UCSD-AML1 (cell line): ENCODE data around the gene STK33.

Source experiments
- DNase-seq: peaks from one replicate; lab custom pipeline; 2025; ENCODE audit not compliant: unreplicated experiment; lab: John Stamatoyannopoulos, UW

Gene STK33

DNA sequence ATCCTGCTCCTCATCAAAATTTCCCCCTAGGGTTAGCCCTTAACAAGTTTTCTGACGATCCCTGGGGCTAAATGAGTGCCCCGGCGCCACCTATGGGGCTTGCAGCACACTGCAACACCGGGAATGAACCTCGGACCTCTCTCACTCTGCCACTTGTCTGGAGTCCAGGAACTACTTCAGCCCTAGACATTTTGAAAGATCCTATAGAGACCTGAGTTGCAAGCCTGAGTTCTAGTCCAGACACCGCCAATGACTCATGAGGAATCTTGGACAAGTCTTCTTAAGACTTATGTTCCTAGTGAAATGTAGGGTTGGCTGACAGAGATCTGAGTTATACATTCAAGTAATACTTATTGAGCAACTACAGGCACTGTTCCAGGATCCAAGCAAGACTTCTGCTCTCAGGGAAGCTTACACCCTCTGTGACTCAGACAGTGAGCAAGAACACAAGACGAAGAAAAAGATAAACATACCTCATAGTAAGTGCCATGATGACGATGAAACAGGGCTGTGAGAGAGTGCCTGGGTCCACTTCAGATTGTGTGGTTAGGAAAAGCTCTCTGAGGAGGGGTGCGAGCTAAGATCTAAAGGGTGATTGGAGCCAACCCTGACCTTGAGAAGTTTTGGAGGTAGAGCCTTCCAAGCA, 10.2 kb upstream of the STK33 start:
- DNase-seq: peak; percentile 56

DNA sequence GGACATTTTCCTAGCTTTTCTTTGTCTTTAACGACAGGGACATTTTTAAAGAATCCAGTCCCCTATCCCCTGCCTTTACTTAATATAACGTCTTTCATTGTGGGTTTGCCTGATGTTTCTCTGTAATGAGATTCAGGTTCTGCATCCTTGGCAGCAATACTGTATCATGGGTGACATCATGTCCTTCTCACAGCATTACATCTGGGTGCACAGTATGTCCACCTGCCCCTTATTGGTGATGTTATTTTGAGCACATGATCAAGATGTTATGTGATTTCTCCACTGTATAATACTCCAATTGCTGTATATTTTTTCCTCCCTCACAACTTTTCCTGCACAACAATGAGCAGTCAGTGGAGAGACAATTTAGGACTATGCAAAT, 9.7 kb upstream of the STK33 start:
- DNase-seq: no peak

DNA sequence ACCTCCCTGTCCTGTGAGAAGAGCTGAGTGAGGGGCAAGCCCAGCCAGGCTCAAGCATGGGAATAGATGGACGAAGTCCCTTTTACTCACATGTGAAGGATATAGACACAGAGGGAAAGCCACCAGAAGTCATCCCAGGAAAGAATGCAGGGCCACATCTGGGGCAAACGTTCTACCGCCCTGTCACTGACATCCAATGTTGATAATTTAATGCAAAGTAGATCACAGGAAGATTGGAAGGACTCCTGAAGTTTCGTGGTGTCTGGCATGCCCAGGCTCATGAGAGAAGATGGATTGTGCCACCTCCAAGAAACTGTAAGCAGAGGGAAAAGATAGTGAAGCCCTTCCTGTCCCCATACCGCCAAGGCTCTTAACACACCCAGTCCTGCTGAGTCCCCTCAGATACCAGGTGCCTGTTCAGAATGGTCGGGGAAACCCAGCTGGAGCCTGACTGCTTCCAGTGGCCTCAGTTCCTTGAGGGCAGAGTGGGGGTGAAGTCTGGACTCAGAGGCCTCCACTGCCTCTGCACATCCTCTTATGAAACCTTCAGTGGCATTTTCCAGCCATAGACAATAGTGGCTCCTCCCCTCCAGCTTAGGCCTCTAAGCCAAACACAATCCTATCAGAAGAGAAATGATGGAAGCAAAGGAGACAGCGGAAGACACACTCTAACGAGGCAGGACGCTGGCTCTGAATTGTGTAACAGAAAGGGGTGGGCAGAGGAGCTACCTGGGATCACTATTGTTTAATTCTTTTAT, 7.5 kb upstream of the STK33 start:
- no peak for DNase-seq

DNA sequence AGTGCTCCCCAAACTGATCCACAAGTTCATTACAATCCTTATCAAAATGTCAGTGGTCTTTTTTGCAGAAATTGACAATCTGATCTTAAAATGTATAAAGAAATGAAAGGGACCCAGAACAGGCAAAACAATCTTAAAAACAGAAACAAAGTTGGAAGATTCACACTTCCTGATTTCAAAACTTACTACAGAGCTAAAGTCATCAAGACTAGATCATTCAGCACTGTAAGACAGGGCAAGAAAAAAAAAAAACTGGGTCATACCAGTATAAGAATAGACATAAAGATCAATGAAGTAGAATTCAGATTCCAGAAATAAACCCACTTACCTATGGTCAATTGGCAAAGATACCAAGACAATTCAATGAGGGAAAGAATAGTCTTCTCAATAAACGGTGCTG, 4.5 kb upstream of the STK33 start:
- no peak for DNase-seq

DNA sequence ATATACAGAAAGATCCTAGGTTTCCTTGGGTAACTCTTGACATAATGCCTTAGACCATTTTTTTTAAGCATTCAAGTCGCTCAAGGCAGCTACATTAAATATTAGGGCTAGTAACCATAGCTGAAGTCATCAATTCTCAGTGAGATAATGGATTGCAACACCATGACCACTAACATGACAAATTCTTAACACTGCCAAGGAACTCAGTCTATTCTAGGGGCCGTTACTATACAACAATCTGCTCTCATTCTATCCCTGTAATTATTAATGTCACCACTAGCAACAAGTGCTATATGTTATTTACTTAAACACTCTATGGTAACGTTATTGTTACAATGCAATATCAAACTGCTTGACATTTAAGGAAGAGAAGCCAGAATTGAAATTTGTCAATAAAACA, 3.2 kb upstream of the STK33 start:
- DNase-seq: no peak

DNA sequence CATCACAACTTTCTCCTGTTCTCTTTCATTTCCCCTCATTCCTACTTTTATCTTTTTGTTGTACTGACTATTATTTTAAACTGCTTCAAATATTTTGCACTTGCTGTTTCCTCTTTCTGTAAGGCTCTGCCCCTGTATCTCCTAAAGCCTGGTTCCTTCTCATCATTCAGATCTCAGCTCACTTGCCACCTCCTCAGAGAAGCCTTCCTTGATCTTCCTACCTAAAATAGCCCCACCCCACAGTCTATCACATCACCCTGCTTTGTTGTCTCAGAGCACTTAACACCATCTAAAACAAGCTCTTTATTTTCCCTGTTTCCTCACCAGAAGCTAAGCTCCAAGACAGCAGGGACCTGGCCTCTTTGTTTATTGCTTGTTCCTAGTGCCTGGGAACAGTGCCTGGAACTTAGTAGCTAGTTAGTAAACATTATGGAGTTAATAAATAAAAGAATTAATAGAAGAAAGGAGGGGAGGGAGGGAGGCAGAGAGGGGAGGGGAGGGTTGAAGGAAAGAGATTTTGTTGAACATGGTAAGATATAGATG, 2.5 kb upstream of the STK33 start:
- no peak for DNase-seq

DNA sequence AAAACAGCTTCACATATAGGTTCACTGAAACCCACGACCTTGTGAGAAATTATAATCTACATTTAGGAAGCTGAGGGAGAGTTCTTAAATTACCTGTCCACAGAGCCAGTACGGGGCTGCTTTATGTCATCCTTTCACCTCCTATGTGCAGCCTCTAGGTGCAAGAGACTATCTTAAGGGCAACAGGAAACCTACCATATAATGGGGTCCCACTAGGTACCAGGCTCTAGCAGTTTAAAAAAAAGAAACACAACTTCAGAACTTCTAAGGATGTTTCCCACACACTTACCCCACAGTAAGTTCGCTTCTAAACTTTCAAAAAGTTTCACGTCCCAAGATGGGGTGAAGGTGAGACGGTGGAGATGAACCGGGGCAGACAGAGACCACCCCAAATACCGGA, 573 bp downstream of the STK33 start:
- no peak for DNase-seq

DNA sequence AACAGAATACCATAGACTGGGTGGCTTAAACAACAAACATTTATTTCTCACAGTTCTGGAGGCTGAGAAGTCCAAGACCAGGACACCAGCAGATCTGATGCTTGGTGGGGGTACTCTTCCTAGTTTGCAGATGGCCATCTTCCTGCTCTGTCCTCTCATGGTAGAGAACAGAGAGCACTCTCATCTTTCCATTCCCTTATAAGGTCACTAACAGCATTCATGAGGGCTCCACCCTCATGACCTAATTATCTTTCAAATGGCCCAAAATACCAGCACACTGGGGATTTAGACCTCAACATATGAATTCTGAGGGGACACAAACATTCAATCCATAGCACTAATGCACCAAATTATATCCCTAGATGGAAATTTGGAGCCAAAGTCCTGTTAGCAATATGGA, 6.1 kb downstream of the STK33 start:
- no peak for DNase-seq

DNA sequence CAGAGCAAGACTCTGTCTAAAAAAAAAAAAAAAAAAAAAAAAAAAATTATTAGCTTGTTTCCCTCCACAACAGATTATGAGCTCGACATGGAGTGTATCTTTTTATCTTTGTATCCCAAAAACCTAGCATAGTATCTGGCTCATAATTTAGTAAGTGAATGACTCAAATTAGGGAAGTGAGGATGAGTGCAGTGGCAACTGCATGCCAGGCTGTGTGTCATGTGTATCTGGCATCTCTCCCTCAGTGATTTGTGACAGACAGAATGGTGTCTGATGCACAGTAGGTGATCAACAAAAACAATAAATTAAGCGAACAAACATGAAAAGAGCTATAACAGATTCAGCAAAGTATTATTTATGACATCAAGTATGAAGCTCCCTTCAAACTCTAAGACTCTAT, 7.2 kb downstream of the STK33 start:
- DNase-seq: no peak

DNA sequence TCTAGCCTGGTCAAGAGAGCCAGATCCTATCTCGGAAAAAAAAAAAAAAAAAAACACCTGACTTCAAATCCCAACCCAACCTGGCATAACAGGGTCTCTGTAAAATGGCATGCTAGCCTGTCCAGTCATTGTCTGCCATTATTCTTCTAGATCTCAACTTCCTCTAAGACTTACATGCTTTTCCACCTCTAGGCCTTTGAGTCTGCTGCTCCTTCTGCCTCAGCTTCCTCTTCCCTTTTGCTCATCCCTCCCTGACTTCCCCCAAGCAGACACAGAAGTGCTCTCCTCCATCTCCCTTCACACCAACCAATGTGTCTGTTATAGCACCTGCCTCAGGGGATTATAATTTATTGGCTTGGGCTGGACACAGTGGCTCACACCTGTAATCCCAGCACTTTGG, 7.8 kb downstream of the STK33 start:
- DNase-seq: no peak

DNA sequence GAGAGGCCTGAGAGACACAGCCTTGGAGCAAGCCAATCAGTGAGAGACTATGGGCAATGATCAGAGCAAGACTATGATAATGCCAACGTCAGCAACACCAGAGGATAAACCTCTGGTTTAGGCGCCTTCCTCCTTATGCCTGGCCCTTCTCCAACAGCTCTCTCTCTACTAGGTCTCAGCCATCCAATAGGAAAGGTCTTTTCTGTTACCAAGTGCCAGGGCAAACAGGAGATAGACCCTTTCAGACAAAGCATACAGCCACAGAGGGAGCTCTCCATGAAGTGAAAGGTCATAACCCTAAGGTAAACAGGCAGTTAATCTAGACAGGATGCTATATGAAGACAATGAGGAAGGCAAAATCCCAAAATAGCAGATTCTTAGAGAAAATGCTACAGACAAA, 9.5 kb downstream of the STK33 start:
- DNase-seq: no peak

DNA sequence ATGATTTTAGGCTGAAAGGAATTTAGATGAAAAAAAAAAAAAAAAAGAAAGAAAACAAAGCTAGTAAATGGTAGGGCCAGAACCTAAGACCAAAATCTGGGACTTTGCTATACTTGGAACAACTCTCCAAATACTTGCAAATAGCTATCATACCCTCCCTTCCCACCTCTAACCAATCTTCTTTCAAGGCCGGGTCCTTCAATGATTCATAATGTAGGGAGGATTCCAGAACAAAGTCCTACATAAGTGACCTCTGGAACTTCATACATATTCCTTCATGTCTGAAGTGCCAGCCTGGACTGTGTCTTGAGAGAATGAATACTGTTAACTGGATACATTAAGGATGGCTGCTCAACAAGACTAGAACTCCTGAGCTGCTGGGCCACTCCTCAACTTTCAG, 9.9 kb downstream of the STK33 start:
- DNase-seq: no peak

DNA sequence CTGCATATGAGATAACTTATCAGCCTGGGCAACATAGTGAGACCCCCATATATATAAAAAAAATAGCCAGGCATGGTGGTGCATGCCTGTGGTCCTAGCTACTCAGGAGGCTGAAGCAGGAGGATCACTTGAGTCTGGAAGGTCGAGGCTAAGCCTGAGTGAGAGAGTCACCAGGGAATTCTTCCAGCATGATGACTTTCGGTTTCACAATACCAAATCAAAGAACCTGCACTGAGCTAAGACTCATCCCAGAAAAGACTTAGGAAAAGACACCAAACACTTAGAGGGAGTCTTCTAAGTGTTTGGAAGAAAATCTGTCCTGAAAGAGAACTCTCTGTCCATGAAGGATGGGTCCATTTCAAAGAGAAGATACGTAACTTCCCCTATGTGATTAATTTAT, 12.7 kb downstream of the STK33 start:
- DNase-seq: no peak

DNA sequence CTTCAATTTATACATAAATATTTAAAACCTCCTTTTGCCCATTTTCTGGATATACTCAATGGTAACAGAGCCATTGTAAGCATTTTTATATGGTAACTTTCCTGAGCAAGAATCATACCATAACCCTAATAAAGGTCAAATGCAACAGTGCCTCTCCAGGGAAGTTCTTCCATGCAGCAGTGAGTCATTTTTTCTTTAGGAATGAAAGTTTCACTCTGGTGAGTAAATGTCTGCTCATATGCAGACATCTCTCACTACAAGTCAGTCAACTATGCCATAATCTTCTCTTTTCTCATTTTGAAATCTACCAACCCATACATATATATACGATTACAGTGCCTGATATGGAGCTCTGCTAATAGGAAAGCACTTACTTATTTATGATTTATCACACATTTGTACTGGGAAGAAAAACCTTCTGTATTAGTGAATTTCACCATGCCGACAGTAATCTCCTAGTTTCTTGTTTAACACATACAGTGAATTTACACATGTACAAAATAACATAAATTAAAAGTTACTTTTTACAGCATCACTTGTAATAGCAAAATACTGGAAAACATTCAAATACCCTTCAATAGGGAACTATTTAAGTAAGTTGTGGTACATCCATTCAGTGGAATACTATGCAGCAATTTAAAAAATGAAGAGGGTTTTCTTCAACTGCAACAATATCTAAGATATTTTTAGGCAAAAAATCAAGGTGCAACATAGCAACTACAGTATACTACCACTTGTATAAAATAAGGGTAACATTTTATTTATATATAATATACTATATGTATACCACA, 16.0 kb downstream of the STK33 start:
- no peak for DNase-seq

DNA sequence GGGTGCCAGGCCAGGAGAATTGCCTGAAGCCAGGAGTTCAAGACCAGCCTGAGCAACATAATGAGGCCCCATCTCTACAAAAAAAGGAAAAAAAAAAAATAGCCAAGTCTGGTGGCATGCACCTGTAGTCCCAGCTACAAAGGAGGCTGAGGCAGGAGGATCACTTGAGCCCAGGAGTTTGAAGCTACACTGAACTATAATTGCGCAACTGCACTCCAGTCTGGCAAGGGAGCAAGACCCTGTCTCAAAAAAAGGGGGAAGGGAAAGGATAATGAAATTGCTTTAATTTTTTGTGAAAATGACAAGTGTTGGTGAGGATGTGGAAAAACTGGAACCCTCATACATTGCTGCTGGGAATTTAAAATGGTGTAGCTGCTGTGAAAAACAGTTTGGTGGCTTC, 19.2 kb downstream of the STK33 start:
- DNase-seq: no peak

DNA sequence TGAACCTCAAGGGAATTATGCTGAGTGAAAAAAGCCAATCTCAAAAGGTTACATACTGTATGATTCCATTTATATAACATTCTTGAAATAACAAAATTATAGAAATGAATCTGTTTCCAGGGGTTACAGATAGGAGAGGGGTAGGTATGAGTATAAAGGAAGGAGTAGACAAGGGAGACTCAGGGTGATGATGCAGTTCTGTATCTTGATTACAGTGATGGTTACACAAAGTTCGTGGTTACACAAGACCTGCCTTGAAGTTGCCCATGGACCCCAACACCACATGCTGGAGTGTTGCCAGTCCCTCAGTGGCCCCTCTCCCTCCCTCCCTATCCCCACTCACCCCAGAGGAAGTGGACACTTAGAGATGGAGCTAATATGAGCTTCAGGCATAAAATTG, 20.3 kb downstream of the STK33 start:
- DNase-seq: no peak

DNA sequence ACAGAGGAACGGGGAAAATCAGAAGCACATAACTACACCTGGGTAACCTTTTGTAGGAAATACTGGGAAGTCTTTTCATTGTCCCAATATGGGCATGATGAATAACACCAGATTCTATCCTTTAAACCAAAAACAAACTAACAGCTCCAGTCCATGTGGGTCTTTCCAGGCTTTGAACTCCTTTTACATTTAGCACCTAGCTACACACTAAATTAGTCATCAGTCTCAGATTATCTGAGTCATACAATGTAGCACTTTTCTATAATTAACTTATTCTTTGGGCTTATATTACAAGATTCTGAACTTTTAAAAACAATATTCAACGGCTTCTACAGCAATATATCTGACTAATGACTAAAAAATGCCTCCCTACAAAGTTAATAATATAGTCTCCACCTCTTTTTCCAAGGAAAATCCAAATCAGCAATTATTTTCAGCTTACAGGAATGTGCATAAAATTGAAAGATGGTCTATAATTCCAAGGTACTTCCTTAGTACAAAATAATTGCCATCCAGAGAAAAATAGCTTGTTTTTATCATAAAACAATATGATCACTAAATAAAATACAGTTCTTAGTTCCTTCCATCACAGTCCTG, 26.3 kb downstream of the STK33 start:
- no peak for DNase-seq

DNA sequence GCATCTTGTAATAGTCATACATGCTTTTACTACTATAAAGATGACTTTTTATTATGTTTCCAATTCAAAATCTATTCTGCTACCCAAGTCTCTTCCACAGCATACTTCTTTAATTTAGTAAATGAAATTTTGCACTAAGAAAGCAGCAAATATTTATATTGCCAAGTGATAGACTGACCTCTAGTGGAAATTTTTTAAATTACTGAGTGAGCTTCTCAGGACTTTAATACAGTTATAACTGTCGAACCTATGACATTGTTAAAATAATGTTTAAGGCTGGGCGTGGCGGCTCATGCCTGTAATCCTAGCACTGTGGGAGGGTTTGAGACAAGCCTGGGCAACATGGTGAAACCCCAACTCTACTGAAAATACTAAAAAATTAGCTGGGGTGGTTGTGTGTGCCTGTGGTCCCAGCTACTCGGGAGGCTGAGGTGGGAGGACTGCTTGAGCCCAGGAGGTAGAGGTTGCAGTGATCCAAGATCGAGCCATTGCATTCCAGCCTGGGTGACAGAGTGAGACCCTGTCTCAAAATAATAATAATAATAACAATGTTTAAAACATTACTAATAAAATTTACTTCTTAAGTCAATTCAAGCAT, 27.3 kb downstream of the STK33 start:
- DNase-seq: no peak

DNA sequence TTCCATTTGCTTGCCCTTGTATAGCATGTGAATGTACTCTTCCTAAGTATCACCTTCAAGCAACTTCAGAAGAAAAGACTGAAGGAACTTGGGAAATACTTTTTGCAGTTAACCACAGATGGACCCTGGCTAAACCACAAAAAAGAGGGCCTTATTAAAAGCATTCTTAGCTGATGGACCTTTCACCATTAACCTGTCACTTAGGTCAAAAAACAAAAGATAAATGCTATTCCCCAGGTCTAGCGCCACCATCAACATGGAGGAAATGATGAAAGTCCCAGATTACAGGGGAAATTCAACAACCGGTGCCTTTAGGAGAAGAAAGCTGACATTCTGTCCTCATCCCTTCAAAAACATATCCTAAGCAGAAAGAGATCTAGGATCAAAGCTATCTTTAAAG, 29.5 kb downstream of the STK33 start:
- DNase-seq: no peak

DNA sequence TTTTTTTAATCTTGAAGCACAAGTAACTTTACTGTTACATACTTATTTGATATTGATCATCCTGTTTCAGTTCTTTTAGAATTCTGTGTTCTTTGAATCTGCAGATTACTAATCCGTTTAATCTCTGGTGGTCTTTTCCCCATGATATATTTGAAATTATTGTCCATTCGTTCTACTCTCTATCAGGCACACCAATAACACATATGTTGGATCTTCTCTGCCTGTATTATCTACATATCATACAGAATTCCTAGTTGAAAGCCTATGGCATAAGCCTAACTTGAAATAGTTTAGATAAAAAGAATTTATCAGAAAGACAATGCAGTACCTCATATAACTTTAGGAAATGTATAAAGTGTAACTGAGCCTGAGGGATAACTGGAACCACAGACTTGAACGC, 32.6 kb downstream of the STK33 start:
- no peak for DNase-seq

DNA sequence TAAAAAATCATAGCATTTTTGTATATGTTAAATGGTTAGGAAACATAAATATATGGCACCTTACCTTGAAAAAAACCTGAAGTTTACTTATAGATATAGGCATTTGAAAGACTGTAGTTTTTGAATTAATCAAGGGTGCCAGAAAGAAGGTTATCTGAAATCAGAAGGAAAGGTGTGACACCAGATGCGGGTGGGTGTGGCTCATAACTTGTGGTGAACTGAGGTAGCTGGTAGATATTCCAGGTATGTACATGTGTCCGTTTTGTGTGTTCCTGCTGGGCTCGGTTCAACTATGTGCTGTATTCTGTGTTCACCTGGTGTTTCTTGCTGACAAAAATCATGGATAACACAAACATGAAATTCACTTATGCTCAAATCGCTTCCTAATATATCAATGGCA, 35.6 kb downstream of the STK33 start:
- DNase-seq: no peak
